MM.1S (cell line): ENCODE measurements around the gene TBC1D8.

Experiments
- DNase-seq: peaks from one replicate; pipeline ENCODE4 v3.0.0-alpha.2; 2015
- H2AFZ ChIP-seq: fragments of 300-600 bp; sonication (generic); 2 replicates; pipeline ENCODE4 v1.6.0; 2016; ENCODE audit warnings: antibody characterized with exemption, low read length
- H3F3A ChIP-seq: fragments of 300-600 bp; sonication (generic); 2 replicates; pipeline ENCODE4 v1.6.1; 2016; ENCODE audit warnings: mild to moderate bottlenecking, antibody characterized with exemption, low read length, moderate library complexity, mixed read lengths; ENCODE audit not compliant: insufficient read depth
- H3K27ac ChIP-seq: fragments of 300-600 bp; sonication (generic); 2 replicates; pipeline ENCODE4 v1.5.1; 2016; ENCODE audit warnings: mild to moderate bottlenecking, low read length
- H3K27me3 ChIP-seq: fragments of 300-600 bp; sonication (generic); replicated peaks from 2 replicates; pipeline ENCODE4 v1.6.0; 2016; ENCODE audit warnings: low read length; ENCODE audit not compliant: insufficient read depth
- H3K36me3 ChIP-seq: fragments of 300-600 bp; sonication (generic); replicated peaks from 2 replicates; pipeline ENCODE4 v1.6.1; 2016; ENCODE audit warnings: mild to moderate bottlenecking, low read length, mixed read lengths; ENCODE audit not compliant: insufficient read depth
- H3K4me1 ChIP-seq: fragments of 300-600 bp; sonication (generic); 2 replicates; pipeline ENCODE4 v1.6.1; 2016; ENCODE audit warnings: low read length, mixed read lengths
- H3K4me2 ChIP-seq: fragments of 300-600 bp; sonication (generic); 2 replicates; pipeline ENCODE4 v1.6.0; 2016; ENCODE audit warnings: low read depth, low read length
- H3K4me3 ChIP-seq: fragments of 300-600 bp; sonication (generic); 2 replicates; pipeline ENCODE4 v1.5.1; 2016; ENCODE audit warnings: low read length, mixed read lengths
- H3K79me2 ChIP-seq: fragments of 300-600 bp; sonication (generic); 2 replicates; pipeline ENCODE4 v1.6.1; 2016; ENCODE audit warnings: mixed run types, low read length, mixed read lengths
- H3K9ac ChIP-seq: fragments of 300-600 bp; sonication (generic); 2 replicates; pipeline ENCODE4 v1.6.1; 2016; ENCODE audit warnings: low read length, mixed read lengths
- H3K9me2 ChIP-seq: fragments of 300-600 bp; sonication (generic); replicated peaks from 2 replicates; pipeline ENCODE4 v1.6.1; 2016; ENCODE audit warnings: mild to moderate bottlenecking, low read length, mixed read lengths; ENCODE audit not compliant: insufficient read depth
- H3K9me3 ChIP-seq: fragments of 300-600 bp; sonication (generic); replicated peaks from 2 replicates; pipeline ENCODE4 v1.6.1; 2016; ENCODE audit warnings: mild to moderate bottlenecking, low read length, mixed read lengths; ENCODE audit not compliant: insufficient read depth
- H4K20me1 ChIP-seq: fragments of 300-600 bp; sonication (generic); 2 replicates; pipeline ENCODE4 v1.6.1; 2016; ENCODE audit warnings: mild to moderate bottlenecking, low read length, moderate library complexity, mixed read lengths; ENCODE audit not compliant: insufficient read depth
- CTCF ChIP-seq: fragments of 300-600 bp; sonication (generic); IDR thresholded peaks from 2 replicates; pipeline ENCODE4 v1.5.1; 2016; ENCODE audit warnings: antibody characterized with exemption, low read length, mixed read lengths
- EZH2 ChIP-seq: fragments of 300-600 bp; sonication (generic); optimal IDR thresholded peaks from 2 replicates; pipeline ENCODE3; 2017; ENCODE audit warnings: low read depth, mild to moderate bottlenecking, antibody characterized with exemption, low read length, mixed read lengths
- EZH2phosphoT487 ChIP-seq: fragments of 300-600 bp; sonication (generic); IDR thresholded peaks from 2 replicates; pipeline ENCODE4 v1.6.1; 2018; ENCODE audit warnings: antibody characterized with exemption, low read length

TBC1D8 gene

GRCh38 chr2:101197215-101197745 is 46.1 kb upstream of the TBC1D8 start:
- Histone ChIP-seq H3K4me3 (no peak overlapping the region), H3K9me2 (no peaks in the 10 kb centered on the region), H3K9ac (no peak overlapping the region), H3K9me3 (no peaks in the 10 kb centered on the region), H3K27ac (no peak overlapping the region), H4K20me1 (no peaks in the 10 kb centered on the region; the same call in 1 of the 2 replicates), H3K27me3 (no peaks in the 10 kb centered on the region), H3K4me2 (no peak overlapping the region), H2AFZ (no peak overlapping the region), H3K79me2 (no peaks in the 10 kb centered on the region), H3K4me1 (no peaks in the 10 kb centered on the region), H3F3A (no peaks in the 10 kb centered on the region), H3K36me3 (no peaks in the 10 kb centered on the region)
- TF ChIP-seq CTCF (peak; percentile 11; the same call in 1 of the 2 replicates), EZH2phosphoT487 (no peak), EZH2 (no peak)
- DNase-seq, result no peak

- Histone ChIP-seq H2AFZ (no peak overlapping the region), H3K27me3 (no peaks in the 10 kb centered on the region), H3K9me2 (no peaks in the 10 kb centered on the region), H3K9ac (no peak overlapping the region), H3K4me1 (no peaks in the 10 kb centered on the region), H3K4me2 (no peak overlapping the region), H3K79me2 (no peaks in the 10 kb centered on the region), H4K20me1 (no peaks in the 10 kb centered on the region; the same call in 1 of the 2 replicates), H3K9me3 (no peaks in the 10 kb centered on the region), H3K36me3 (no peaks in the 10 kb centered on the region), H3F3A (no peaks in the 10 kb centered on the region), H3K27ac (no peak overlapping the region), H3K4me3 (no peak overlapping the region)
- no peak for TF ChIP-seq EZH2phosphoT487
- no peak for DNase-seq
Measured at GRCh38 chr2:101195871-101196661, 44.9 kb upstream of the TBC1D8 start.

- Histone ChIP-seq H3K9me2 (no peaks in the 10 kb centered on the region), H3K36me3 (no peaks in the 10 kb centered on the region), H3K4me3 (no peak overlapping the region), H3F3A (no peaks in the 10 kb centered on the region), H2AFZ (no peak overlapping the region), H4K20me1 (no peaks in the 10 kb centered on the region), H3K9me3 (no peaks in the 10 kb centered on the region), H3K9ac (no peak overlapping the region), H3K79me2 (no peaks in the 10 kb centered on the region), H3K4me1 (no peaks in the 10 kb centered on the region), H3K27me3 (no peaks in the 10 kb centered on the region), H3K27ac (no peak overlapping the region), H3K4me2 (no peak overlapping the region)
- no peak for TF ChIP-seq EZH2
- no peak for TF ChIP-seq EZH2phosphoT487
- TF ChIP-seq CTCF, result no peak
- no peak for DNase-seq
Measured at GRCh38 chr2:101193033-101193626, 41.9 kb upstream of the TBC1D8 start.
